Tongue (tissue), 2 donors: Measurements from ENCODE around the gene PPP1R17. TPM values are rescaled to one million over a fixed set of nuclear protein-coding genes. Genes with fewer than 3 reads are reported as not detected.

Source experiments
- DNase-seq: peaks from one replicate; pipeline ENCODE4 v3.0.0-alpha.2; 2015
- total RNA-seq: library from RNA; depleted of rRNA; stranded (reverse); fragments of >200 nt; gene quantifications from one replicate; pipeline ENCODE4 v1.2.3, GENCODE V29; 2014

PPP1R17 gene
- total RNA-seq, 1 donor from 2014 or later: not detected

GRCh38 chr7:31702354-31702753, 15.3 kb downstream of the PPP1R17 start:
- DNase-seq: no peak

DNA sequence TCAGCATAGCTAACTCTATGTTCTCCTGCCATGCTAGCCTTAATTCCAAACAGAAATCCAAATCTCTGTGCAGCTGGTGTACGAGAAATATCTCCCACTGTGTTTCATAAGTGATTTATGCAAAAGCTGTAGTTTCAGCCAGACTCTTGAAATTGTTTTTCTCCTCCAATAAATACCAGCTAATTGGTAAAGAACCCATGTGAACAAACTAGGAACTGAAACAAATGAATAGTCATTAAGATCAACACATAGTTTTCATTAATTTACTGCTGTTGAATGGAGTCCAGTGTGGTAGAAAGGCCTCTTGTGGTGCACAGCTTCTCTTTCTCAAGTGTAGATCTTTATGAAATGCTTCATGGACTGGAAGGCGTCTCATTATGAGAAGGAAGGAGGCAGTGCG, 18.4 kb downstream of the PPP1R17 start:
- DNase-seq: no peak

DNA sequence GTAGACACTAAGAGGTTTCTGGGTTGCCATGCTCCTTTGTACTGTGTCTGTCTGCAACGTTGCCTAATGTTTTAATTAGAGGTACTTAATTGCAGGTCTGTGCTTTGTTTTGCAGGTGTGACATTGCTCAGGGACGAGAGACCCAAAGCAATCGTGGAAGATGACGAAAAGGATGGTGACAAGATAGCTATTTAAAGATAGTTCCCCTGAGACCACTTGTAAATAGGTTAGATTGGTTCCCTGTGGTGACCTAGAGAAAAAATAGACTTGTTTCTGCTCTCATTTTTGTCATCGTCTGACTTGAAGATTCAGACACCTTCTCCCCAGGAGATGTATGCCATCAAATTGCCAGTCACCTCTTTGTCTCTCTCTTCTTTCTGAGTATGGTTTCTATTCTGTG, 20.1 kb downstream of the PPP1R17 start:
- no peak for DNase-seq

DNA sequence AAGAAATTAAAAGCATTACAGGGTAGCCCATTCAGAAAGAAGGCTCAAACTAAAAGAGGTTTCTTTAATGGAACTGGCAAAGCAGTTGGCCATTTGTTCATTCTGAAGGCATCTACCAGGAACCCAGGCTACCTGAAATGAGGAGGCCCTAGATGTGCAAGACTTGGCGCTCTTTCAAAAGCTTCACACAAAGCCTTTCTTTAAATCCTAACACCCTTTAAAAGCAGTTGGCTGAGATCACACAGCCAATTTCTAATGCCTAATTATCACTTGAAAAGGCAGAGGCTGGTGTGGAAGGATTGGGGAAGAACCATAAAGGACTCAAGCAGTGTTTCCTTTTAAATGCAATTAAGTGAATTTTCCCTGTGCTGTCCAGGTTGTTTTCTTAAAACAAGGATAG, 23.2 kb downstream of the PPP1R17 start:
- DNase-seq: no peak

- DNase-seq: no peak
These were observed 29.3 kb downstream of the PPP1R17 start for GRCh38 chr7:31716355-31716754.

- no peak for DNase-seq
These were observed 33.4 kb downstream of the PPP1R17 start for GRCh38 chr7:31720366-31720765.

DNA sequence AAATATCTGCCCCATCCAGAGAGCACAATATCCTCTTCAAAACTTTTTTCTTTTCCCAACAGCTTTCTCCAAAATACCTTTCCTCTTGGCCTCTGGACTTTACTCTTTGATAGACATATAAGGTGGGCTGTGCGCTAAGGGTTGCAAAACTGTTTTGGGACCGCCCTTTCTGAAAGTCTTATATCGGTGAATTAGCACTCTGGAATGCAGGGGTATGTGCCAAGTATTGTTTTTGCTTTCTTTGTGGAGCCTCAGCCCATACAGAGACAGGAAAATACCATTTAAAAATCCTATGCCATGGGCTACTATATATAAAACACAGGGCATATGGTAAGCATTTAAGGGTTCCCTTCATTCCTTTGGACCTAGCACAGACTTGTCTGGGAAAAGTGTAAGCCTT, 37.7 kb downstream of the PPP1R17 start:
- no peak for DNase-seq

DNA sequence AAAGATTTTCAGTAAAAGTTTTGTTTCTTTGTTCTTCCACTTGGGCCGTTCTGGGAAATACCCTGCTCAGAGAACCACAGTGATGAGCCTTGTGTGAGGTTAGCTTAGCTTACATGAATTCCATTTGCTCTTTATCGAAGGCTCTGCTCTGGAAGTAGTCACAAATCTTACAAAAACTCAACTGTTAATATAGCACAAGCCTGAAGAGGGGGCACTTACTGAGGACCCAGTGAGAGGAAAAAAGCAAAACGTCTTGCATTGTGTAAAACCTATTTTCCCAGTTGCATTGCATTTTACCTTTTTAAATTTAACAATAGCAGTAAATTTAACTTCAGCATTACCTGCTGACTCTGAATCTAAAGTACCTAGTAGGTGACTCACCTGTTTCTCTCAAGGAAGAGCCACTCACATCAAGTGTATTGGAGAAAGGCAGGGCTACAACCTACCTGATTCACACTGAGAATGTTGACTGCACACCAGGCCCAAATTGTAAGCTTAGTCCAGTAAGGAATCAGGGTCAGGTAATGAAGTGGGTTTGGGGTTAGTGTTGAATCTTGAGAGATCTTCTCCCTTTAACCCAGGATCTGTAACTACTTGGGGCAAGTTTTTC, 42.3 kb downstream of the PPP1R17 start:
- DNase-seq: no peak

- DNase-seq: peak; percentile 14
These were observed 47.4 kb downstream of the PPP1R17 start for GRCh38 chr7:31734456-31734855.

GRCh38 chr7:31735991-31736982, 49.3 kb downstream of the PPP1R17 start:
- peak; percentile 86 for DNase-seq

DNA sequence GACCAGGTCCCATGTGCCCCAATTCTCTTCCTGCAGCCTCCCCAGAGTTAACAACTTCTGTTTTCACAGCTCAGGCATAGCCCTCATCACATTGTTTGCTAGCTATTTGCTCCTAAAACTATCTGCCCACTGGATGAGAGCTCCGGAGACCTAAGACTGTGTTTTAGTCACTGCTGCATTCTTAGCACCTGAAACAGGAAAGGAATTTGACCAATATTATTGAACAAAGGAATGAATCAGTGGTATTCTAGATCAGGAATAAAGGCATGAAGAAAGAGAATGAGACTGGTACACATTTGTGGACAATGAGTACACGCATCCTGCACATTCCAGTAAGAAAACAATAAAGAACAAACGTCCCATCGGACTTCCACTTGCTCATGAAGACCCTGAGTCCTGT, 54.8 kb downstream of the PPP1R17 start:
- no peak for DNase-seq

- DNase-seq: peak; percentile 87
These were observed 57.4 kb downstream of the PPP1R17 start for GRCh38 chr7:31744294-31744874.

GRCh38 chr7:31747553-31747952, 60.5 kb downstream of the PPP1R17 start:
- no peak for DNase-seq

DNA sequence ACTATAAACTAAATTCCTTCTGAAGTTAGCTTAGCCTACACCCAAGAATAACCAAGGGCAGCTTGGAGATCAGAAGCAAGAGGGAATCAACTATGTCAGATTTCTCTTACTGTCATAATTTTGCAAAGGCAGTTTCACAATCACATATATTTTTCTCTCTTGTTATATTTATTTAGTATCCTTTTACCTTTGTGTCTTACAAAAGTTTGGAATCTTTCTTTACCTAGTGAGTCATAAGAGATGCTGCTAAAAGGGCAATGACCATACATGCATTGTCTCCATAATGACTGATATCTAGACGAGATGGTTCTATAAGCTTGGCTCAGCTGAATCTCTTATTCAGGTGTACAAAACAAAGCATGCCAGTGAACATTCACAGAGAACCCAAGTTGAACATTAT, 61.1 kb downstream of the PPP1R17 start:
- DNase-seq: no peak

GRCh38 chr7:31751726-31752125, 64.7 kb downstream of the PPP1R17 start:
- no peak for DNase-seq

Other genes starting within 250 kb of the PPP1R17 start
- gene ITPRID1, start 173.1 kb upstream of the PPP1R17 start, total RNA-seq: 0.92 TPM